Activated T-cell treated with anti-CD3 and anti-CD28 coated beads for 24 hours (primary cell): ENCODE results near the gene KRTAP10-3.
"Not testable (repeated sequence)": the region's sequence is repeated elsewhere in the genome, so short reads cannot be mapped to it uniquely, and the experiment has no call there.

ENCODE experiments used
- DNase-seq: peaks from one replicate; pipeline ENCODE4 v3.0.0-alpha.2; 2020; ENCODE audit warnings: low read depth

Gene KRTAP10-3

GRCh38 chr21:44571296-44571695, 12.7 kb upstream of the KRTAP10-3 start:
- no peak for DNase-seq

GRCh38 chr21:44569861-44570517, 11.4 kb upstream of the KRTAP10-3 start:
- DNase-seq, result no peak

- no peak for DNase-seq
Observed at GRCh38 chr21:44568667-44569556, 10.3 kb upstream of the KRTAP10-3 start.

GRCh38 chr21:44568261-44568660, 9.7 kb upstream of the KRTAP10-3 start:
- no peak for DNase-seq

GRCh38 chr21:44567481-44568171, 9.0 kb upstream of the KRTAP10-3 start:
- DNase-seq, result no peak

GRCh38 chr21:44566403-44566802, 7.8 kb upstream of the KRTAP10-3 start:
- no peak for DNase-seq

- no peak for DNase-seq
Observed at GRCh38 chr21:44564886-44565598, 6.4 kb upstream of the KRTAP10-3 start.

- DNase-seq, result no peak
Observed at GRCh38 chr21:44564099-44564498, 5.5 kb upstream of the KRTAP10-3 start.

GRCh38 chr21:44558329-44558675, 293 bp downstream of the KRTAP10-3 start:
- DNase-seq, result not testable (repeated sequence)

GRCh38 chr21:44557491-44558328, 885 bp downstream of the KRTAP10-3 start:
- DNase-seq, result no peak

GRCh38 chr21:44556879-44557278, 1.7 kb downstream of the KRTAP10-3 start:
- no peak for DNase-seq

GRCh38 chr21:44555200-44555875, 3.3 kb downstream of the KRTAP10-3 start:
- DNase-seq, result no peak

GRCh38 chr21:44552681-44553080, 5.9 kb downstream of the KRTAP10-3 start:
- no peak for DNase-seq

- DNase-seq, result no peak
Observed at GRCh38 chr21:44552136-44552535, 6.5 kb downstream of the KRTAP10-3 start.

- DNase-seq, result no peak
Observed at GRCh38 chr21:44551340-44551961, 7.1 kb downstream of the KRTAP10-3 start, which contains the start of gene KRTAP10-2. TSS of gene KRTAP10-2 (minus strand) at chr21:44551505. CDS start at chr21:44551458, 47 bp downstream.

GRCh38 chr21:44550807-44551206, 7.8 kb downstream of the KRTAP10-3 start:
- DNase-seq, result no peak

- DNase-seq, result not testable (repeated sequence)
Observed at GRCh38 chr21:44550285-44550684, 8.3 kb downstream of the KRTAP10-3 start.

- no peak for DNase-seq
Observed at GRCh38 chr21:44549525-44550211, 8.9 kb downstream of the KRTAP10-3 start.

GRCh38 chr21:44548922-44549321, 9.7 kb downstream of the KRTAP10-3 start:
- DNase-seq, result no peak
